HG02852 (cell line): ENCODE results near the gene GPR142.

Experiments used
- ATAC-seq: cut with Tn5 transposase; IDR thresholded peaks from one replicate; pipeline ENCODE4 v1.9.1; 2021; ENCODE audit warnings: mild to moderate bottlenecking, moderate library complexity; ENCODE audit not compliant: unreplicated experiment

GPR142 gene

GRCh38 chr17:74368341-74369081, 1.2 kb downstream of the GPR142 start:
- no peak for ATAC-seq

GRCh38 chr17:74369221-74369620, 1.9 kb downstream of the GPR142 start:
- ATAC-seq: no peak

- ATAC-seq: no peak
Measured at GRCh38 chr17:74369665-74370490, 2.6 kb downstream of the GPR142 start.

DNA sequence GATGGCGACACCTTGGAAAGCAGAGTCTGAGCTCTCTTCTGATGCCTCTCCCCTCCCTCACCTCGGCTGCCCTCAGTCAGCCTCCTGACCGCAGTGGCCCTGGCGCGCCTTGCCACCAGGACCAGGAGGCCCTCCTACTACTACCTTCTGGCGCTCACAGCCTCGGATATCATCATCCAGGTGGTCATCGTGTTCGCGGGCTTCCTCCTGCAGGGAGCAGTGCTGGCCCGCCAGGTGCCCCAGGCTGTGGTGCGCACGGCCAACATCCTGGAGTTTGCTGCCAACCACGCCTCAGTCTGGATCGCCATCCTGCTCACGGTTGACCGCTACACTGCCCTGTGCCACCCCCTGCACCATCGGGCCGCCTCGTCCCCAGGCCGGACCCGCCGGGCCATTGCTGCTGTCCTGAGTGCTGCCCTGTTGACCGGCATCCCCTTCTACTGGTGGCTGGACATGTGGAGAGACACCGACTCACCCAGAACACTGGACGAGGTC, 4.4 kb downstream of the GPR142 start:
- no peak for ATAC-seq

DNA sequence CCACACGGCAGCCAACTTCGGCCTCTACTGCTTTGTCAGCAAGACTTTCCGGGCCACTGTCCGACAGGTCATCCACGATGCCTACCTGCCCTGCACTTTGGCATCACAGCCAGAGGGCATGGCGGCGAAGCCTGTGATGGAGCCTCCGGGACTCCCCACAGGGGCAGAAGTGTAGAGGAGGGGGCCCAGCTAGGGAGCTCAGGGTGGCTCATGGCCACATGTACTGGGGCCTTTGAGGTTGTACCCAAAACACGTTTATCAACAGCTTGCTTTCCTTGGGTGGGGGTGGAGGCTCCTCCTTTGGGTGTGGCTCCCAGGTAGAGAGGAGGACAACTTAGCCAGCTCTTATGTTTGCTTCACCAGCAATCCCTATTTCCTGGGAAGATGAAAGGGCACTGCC, 5.1 kb downstream of the GPR142 start:
- ATAC-seq: no peak

- no peak for ATAC-seq
Measured at GRCh38 chr17:74373838-74374606, 6.7 kb downstream of the GPR142 start.

DNA sequence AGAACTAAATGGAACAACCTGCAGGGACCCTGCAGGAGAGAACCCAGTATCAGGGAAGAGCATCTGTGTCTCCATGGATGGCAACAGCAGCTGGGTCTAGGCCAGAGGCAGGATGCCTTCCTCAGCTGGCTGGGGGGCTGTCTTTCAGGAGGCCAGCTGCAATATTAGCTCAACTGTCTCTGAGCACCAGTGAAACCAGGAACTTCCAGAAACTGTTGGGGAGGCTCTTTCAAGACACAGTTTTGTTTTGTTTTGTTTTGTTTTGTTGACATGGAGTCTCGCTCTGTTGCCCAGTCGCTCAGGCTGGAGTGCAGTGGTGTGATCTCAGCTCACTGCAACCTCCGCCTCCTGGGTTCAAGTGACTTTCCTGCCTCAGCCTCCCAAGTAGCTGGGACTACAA, 7.6 kb downstream of the GPR142 start:
- ATAC-seq: no peak

DNA sequence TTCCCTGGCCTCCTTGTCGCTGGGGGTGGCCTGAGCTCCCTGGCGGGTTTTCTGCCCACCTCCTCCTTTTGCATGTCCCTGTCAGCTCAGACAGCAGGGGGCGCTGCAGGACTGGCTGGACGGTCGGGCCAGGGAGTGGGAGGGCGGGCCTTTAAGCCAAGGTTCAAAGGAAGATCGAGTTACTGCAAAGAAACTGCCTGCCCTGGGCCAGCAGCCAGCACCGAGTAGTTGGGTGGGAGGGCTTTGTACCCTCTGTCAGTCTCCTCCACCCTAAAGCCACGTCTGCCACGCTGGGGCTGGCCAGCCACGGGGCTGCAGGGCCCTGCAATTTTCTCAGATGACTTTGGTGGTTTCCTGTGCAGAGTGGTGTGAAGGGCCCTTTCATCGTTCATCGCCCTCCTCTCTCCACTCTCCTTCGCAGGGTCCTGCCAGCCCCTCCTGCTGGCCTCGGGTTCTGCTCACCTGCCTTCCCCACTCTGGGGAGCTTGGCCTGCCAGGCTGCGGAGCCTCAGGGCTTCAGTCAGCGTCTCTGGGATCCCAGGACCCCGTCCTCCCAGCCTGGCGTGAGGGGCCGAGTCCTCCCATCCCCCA, 12.3 kb downstream of the GPR142 start:
- ATAC-seq: no peak

DNA sequence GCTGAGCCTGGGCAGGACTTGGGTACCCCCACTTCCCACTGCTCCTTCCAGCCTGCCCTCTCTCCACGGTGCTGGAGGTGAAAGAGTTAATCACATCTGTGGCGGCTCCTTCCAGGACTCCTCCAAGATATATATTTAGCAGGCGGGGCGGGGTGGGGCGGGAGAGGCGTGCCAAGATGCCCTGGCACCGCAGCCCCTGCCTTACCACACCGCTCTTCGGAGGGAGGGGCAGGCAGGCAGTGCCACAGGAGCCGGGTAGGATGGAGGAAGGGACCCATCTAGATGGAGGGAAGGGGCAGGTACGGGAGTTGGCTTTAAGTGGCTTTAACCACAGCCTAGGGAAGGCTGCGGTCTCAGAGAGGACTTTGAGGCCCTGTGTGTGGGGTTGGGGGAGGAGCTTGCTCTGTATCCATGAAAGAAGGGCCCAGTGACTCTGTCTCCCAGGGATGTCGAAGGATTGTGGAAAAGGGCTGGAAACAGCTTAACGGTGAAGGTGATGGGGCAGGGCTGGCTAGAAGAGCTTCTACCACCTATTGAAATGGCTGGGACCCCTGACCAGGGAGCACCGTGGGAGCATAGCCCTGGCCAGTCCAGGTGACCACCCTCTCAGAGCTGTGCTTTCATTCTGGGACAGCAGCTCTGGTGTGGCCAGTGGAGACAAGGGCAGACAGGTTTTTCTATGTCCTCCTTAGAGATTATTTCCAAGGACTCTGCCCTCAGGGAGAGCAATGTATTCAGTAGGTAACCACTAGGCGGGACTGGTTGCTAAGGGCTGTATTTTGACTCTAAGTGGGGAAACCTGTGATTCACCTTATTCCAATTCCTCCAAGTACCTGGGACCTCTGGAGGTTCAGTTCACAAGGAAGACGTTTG, 13.0 kb downstream of the GPR142 start:
- ATAC-seq: no peak

- ATAC-seq: no peak
Measured at GRCh38 chr17:74380959-74381808, 13.9 kb downstream of the GPR142 start.

DNA sequence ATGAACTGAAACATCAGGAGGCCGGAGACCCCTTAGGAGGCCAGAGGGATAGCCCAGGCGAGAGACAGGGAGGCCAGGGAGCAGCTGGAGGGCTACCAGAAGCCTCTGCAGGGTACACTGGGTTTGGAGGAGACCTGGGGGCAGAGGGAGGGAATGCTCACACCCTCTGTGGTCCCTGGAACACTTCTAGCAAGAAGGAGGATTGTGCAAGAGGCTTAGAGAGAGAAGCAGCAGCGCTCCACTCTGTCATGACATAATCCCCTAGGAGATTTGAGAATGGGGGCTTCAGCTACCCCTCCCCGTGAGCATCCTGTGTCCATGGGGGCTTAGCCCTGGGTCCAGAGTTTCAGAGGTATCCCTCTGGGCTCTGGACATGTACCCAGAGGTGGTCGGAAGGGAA, 15.8 kb downstream of the GPR142 start:
- no peak for ATAC-seq

- ATAC-seq: no peak
Measured at GRCh38 chr17:74385201-74385600, 17.9 kb downstream of the GPR142 start.

- ATAC-seq: no peak
Measured at GRCh38 chr17:74386386-74386785, 19.1 kb downstream of the GPR142 start.

DNA sequence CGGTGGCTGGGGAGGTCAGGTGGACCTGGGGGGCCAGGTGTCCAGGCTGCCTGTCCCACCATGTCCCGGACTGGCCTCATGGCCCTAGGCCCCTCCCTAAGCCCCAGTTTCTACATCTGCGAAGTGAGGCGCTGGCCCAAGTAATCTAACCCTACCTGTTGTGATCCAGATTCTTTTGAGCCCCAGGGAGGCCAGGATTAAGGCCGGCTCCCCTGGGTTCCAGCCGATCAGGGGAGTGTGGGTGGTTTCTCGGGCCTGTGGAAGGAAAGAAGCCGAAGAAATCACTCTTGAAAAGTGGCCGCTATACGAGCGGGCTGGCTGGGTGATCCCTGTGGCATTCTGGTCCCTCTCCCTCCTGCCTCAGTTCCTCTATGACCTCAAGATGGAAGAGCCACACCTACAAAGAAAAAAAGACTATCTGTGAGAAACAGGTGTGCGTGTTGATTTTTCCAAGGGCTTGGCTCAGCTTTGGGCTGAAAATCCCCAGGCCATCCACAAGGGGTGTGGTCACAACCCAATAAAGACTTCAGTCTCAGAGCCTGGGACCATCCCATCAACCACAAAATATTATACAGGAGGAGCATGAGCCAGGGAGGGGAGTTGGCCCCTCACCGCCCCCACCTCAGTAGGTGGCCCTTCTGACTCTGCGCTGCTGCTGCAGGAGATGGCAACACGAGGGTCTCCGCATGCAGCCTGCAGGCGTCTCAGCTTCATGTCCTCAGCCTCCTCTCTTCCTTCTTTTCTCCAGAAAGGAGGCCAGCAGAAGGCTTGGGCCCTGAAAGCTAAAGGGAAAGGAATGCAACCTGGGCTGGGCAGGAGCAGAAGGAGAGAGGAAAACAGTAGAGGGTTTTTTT, 20.3 kb downstream of the GPR142 start:
- ATAC-seq: no peak

GRCh38 chr17:74389084-74389753, 21.9 kb downstream of the GPR142 start:
- ATAC-seq: no peak

GRCh38 chr17:74389937-74390679, 22.8 kb downstream of the GPR142 start:
- ATAC-seq: no peak
